Measurements from ENCODE around the gene FABP3.

DNA sequence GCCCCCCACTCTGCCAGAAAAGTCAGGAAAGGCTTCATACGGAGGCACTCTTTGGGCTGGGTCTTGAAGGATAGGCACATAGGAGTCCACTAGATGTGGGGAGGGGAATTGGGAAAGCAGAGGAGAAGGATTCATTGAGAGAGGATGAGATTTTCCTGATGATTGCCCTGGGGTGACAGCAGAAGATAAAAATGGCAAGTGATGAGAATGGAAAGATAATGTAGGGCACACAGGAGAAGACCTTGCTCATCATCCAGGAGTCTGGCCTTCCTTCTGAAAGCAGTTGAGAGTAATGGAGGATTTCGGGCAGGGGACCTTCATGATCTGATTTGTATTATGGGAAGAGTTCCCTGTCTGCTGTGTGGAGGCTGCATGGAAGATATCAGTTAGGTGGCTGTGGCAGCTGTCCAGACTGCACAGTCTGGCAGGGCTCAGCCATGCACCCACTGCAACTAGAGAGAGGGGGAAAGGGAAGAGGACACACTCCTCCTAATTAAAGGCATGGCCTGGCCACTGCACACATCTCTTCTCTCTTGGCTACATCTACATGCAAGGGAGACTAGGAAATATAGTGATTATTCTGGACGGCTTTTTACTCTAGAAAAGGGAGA lies 9.6 kb upstream of the FABP3 start:
- TF ChIP-seq EZH2 (IDR thresholded peaks at IDR 0.05; ENCODE audit: insufficient read depth, poor library complexity, severe bottlenecking) (no peak), EZH2phosphoT487 (IDR thresholded peaks at IDR 0.05; ENCODE audit: insufficient read depth, low read depth) (no peak)

All from GM23248 (cell line).